SK-N-SH (cell line): ENCODE data around the gene GSE1. TPM values are rescaled to one million over a fixed set of nuclear protein-coding genes. Genes with fewer than 3 reads are reported as not detected.

ENCODE experiments used
- CTCF ChIA-PET: fragments of 300-600, 350-600 bp; formaldehyde crosslinking; extraction: SDS; loops from one replicate; lab custom pipeline; 2021; lab: Yijun Ruan, JAX
- POLR2A ChIA-PET: fragments of 350-600 bp; sonication (Branson Sonifier 250); formaldehyde crosslinking; extraction: SDS; loops from one replicate; lab custom pipeline; 2020; ENCODE audit warnings: antibody characterized with exemption, inconsistent platforms; lab: Yijun Ruan, JAX
- DNase-seq: peaks from one replicate; pipeline ENCODE4 v3.0.0; 2012
- H2AFZ ChIP-seq: fragments of 200-600 bp; sonication (generic); 2 replicates; pipeline ENCODE4 v1.8.1; 2016; ENCODE audit warnings: antibody characterized with exemption, mild to moderate bottlenecking, low read depth
- H3F3A ChIP-seq: fragments of 200-600 bp; sonication (generic); replicated peaks from 2 replicates; pipeline ENCODE3; 2016; ENCODE audit warnings: antibody characterized with exemption, mild to moderate bottlenecking; ENCODE audit not compliant: insufficient read depth
- H3K27ac ChIP-seq, 2 experiments: fragments of 200-500 bp in 1 of 2; fragments of 200-600 bp in 1 of 2; sonication (Bioruptor generic) in 1 of 2; sonication (generic), shearing (Covaris generic) in 1 of 2; 2 replicates each; pipeline versions ENCODE4 v1.5.1 to v1.6.1; 2014 to 2016; ENCODE audit warnings: low read depth in 2 of 2, inconsistent platforms in 1 of 2, low read length in 1 of 2, mild to moderate bottlenecking in 1 of 2, mixed read lengths in 1 of 2
- H3K27me3 ChIP-seq: fragments of 200-600 bp; sonication (generic), shearing (Covaris generic); 2 replicates; pipeline ENCODE4 v1.6.1; 2016; ENCODE audit warnings: mixed run types; ENCODE audit not compliant: insufficient read depth
- H3K36me3 ChIP-seq, 2 experiments: fragments of 200-500 bp in 1 of 2; fragments of 200-600 bp in 1 of 2; sonication (Bioruptor generic) in 1 of 2; sonication (generic) in 1 of 2; replicated peaks in 1 of 2; 2 replicates each; pipeline versions ENCODE3 to v1.5.1; 2014 to 2016; ENCODE audit warnings: low read length in 1 of 2, mild to moderate bottlenecking in 1 of 2; ENCODE audit not compliant: insufficient read depth in 2 of 2, control insufficient read depth in 1 of 2
- H3K4me1 ChIP-seq, 2 experiments: fragments of 200-500 bp in 1 of 2; fragments of 200-600 bp in 1 of 2; sonication (Bioruptor generic) in 1 of 2; sonication (generic), shearing (Covaris generic) in 1 of 2; 2 replicates each; pipeline versions ENCODE4 v1.5.1 to v1.6.1; 2014 to 2016; ENCODE audit warnings: low read depth in 1 of 2, low read length in 1 of 2, mixed run types in 1 of 2; ENCODE audit not compliant: insufficient read depth in 2 of 2, control insufficient read depth in 1 of 2
- H3K4me2 ChIP-seq: fragments of 200-600 bp; sonication (generic), shearing (Covaris generic); 2 replicates; pipeline ENCODE4 v1.6.1; 2017; ENCODE audit warnings: mixed run types
- H3K4me3 ChIP-seq, 2 experiments: fragments of 200-500 bp in 1 of 2; fragments of 200-600 bp in 1 of 2; sonication (Bioruptor generic) in 1 of 2; sonication (generic), shearing (Covaris generic) in 1 of 2; 2 replicates each; pipeline versions ENCODE4 v1.5.1 to v1.8.1; 2014 to 2016; ENCODE audit warnings: low read depth in 2 of 2, inconsistent platforms in 1 of 2, low read length in 1 of 2, mild to moderate bottlenecking in 1 of 2, mixed read lengths in 1 of 2, moderate library complexity in 1 of 2
- H3K79me2 ChIP-seq: fragments of 200-600 bp; sonication (generic); 2 replicates; pipeline ENCODE4 v1.8.1; 2017; ENCODE audit warnings: mild to moderate bottlenecking; ENCODE audit not compliant: insufficient read depth
- H3K9ac ChIP-seq: fragments of 200-600 bp; sonication (generic); 2 replicates; pipeline ENCODE4 v1.6.1; 2017; ENCODE audit warnings: mixed run types
- H3K9me2 ChIP-seq: fragments of 200-600 bp; sonication (generic); 2 replicates; pipeline ENCODE4 v1.6.1; 2017; ENCODE audit warnings: mixed run types
- H3K9me3 ChIP-seq: fragments of 200-600 bp; sonication (generic); 2 replicates; pipeline ENCODE4 v1.6.1; 2017; ENCODE audit warnings: mixed run types, mild to moderate bottlenecking, moderate library complexity
- H4K20me1 ChIP-seq: fragments of 200-600 bp; sonication (generic); 2 replicates; pipeline ENCODE4 v1.6.1; 2017; ENCODE audit warnings: mild to moderate bottlenecking, mixed run types; ENCODE audit not compliant: insufficient read depth
- EP300 ChIP-seq, 2 experiments: IDR thresholded peaks; 2 replicates each; pipeline versions ENCODE4 v1.4.0 to v1.6.1; 2012; ENCODE audit warnings: borderline replicate concordance in 1 of 2, low read depth in 1 of 2, low read length in 1 of 2
- FOXM1 ChIP-seq: IDR thresholded peaks from 2 replicates; pipeline ENCODE4 v1.4.0; 2012; ENCODE audit warnings: low read depth, mild to moderate bottlenecking
- GABPA ChIP-seq: IDR thresholded peaks from 2 replicates; pipeline ENCODE4 v1.4.0; 2012; ENCODE audit warnings: low read depth, mild to moderate bottlenecking
- GATA2 ChIP-seq: sonication (generic); formaldehyde crosslinking; IDR thresholded peaks from 2 replicates; pipeline ENCODE4 v1.5.0; 2020; ENCODE audit warnings: mild to moderate bottlenecking, missing genetic modification reagents
- JUND ChIP-seq: IDR thresholded peaks from 2 replicates; pipeline ENCODE4 v1.4.0; 2012
- MXI1 ChIP-seq: IDR thresholded peaks from 2 replicates; pipeline ENCODE4 v1.6.1; 2012; ENCODE audit warnings: mild to moderate bottlenecking, low read depth, low read length, improper control_type of control experiment
- POLR2AphosphoS5 ChIP-seq: IDR thresholded peaks from 2 replicates; pipeline ENCODE4 v1.6.1; 2012; ENCODE audit warnings: low read depth, low read length
- RFX5 ChIP-seq: IDR thresholded peaks from 2 replicates; pipeline ENCODE4 v1.6.1; 2012; ENCODE audit warnings: mild to moderate bottlenecking, improper control_type of control experiment, low read length
- RXRA ChIP-seq: IDR thresholded peaks from 2 replicates; pipeline ENCODE4 v1.4.0; 2012; ENCODE audit warnings: low read depth, mild to moderate bottlenecking, borderline replicate concordance
- TAF1 ChIP-seq: IDR thresholded peaks from 2 replicates; pipeline ENCODE4 v1.6.1; 2012; ENCODE audit warnings: low read depth, mild to moderate bottlenecking, low read length, moderate library complexity, borderline replicate concordance
- WGBS: methylation state at CpG from one replicate; pipeline ENCODE4 v1.1.6; 2017; ENCODE audit warnings: low lambda C conversion rate; 5-methylcytosine and 5-hydroxymethylcytosine counted together
- polyA plus RNA-seq, 3 experiments: library from polyadenylated mRNA; depleted of rRNA; stranded (reverse); fragments of >200 nt; gene quantifications; 2 replicates each; pipeline ENCODE4 v1.2.3, GENCODE V29; 2012
- TF ChIP-seq, protein P1 (sequence below): IDR thresholded peaks from 2 replicates; pipeline ENCODE4 v1.6.1; 2012; ENCODE audit warnings: mild to moderate bottlenecking, low read depth, low read length, moderate library complexity
- TF ChIP-seq, protein P2 (sequence below): IDR thresholded peaks from 2 replicates; pipeline ENCODE4 v1.4.0; 2012; ENCODE audit warnings: low read depth, borderline replicate concordance
- TF ChIP-seq, protein P3 (sequence below): fragments of 150-350 bp; IDR thresholded peaks from 2 replicates; pipeline ENCODE4 v1.6.1; 2016; ENCODE audit warnings: mild to moderate bottlenecking, low read depth, low read length

The GSE1 gene
- polyA plus RNA-seq, 1 of the 3 experiments (the other 2 are of a cell fraction) = 26.5 TPM

DNA sequence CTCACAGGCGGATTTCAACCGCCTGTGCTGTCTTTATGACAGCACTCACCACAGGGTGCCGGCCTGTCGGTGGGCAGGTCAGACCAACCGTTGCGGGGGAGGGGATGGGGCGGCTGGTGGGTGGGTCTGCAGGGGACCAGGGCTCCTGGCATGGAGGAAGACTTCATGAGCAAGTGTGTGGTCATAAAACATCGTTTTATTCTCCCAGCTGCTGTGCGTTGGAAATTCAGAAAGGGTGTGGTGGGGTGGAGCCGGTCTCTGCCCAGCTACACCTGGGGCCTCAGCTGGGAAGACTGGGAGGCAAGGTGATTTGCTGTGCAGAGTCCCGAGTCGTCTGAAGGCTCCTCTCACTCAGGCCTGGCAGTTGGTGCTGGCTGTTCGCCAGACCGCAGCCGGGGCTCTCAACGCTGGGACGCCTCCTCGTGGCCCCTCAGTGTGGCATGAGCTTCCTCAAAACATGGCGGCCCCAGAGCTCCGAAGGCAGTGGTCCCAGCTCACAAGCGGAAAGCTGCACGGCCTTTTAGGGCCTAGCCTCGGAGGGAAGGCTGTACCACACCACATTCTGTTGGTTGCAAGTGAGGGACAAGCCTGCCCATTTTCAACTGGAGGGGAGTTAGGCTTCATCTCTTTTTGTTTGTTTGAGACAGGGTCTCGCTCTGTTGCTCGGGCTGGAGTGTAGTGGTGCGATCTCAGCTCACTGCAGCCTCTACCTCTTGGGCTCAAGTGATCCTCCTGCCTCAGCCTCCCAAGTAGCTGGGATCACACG, 45.8 kb upstream of the GSE1 start:
- H3K27me3 ChIP-seq = no peaks in the 10 kb centered on the region
- H3F3A ChIP-seq = no peaks in the 10 kb centered on the region
- no peak for DNase-seq
- no peak overlapping the region for H3K9ac ChIP-seq
- ChIA-PET POLR2A (no interaction called here), CTCF (interaction anchor here (1.1 to 1.7 kb wide), 3 partner anchors 10 to 93 kb away, joined by 3 to 5 read pairs (median 3); no protein-coding TSS in a partner anchor)
- H3K4me1 ChIP-seq = peaks cover 14 to 39% of the 10 kb centered on the region in 2 experiments; a peak in 3 of 4 replicates
- H4K20me1 ChIP-seq = peaks cover 77% of the 10 kb centered on the region
- no peak overlapping the region for H3K27ac ChIP-seq
- TF ChIP-seq GABPA (no peak), RXRA (no peak), POLR2AphosphoS5 (no peak), EP300 (IDR thresholded peaks at IDR 0.05; ENCODE audit: borderline replicate concordance in 1 of 2, low read depth in 1 of 2, low read length in 1 of 2) (no peak), JUND (no peak), RFX5 (no peak), GATA2 (no peak), MXI1 (no peak), TAF1 (no peak), FOXM1 (no peak)
- TF ChIP-seq, protein P1, sequence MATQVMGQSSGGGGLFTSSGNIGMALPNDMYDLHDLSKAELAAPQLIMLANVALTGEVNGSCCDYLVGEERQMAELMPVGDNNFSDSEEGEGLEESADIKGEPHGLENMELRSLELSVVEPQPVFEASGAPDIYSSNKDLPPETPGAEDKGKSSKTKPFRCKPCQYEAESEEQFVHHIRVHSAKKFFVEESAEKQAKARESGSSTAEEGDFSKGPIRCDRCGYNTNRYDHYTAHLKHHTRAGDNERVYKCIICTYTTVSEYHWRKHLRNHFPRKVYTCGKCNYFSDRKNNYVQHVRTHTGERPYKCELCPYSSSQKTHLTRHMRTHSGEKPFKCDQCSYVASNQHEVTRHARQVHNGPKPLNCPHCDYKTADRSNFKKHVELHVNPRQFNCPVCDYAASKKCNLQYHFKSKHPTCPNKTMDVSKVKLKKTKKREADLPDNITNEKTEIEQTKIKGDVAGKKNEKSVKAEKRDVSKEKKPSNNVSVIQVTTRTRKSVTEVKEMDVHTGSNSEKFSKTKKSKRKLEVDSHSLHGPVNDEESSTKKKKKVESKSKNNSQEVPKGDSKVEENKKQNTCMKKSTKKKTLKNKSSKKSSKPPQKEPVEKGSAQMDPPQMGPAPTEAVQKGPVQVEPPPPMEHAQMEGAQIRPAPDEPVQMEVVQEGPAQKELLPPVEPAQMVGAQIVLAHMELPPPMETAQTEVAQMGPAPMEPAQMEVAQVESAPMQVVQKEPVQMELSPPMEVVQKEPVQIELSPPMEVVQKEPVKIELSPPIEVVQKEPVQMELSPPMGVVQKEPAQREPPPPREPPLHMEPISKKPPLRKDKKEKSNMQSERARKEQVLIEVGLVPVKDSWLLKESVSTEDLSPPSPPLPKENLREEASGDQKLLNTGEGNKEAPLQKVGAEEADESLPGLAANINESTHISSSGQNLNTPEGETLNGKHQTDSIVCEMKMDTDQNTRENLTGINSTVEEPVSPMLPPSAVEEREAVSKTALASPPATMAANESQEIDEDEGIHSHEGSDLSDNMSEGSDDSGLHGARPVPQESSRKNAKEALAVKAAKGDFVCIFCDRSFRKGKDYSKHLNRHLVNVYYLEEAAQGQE = no peak
- TF ChIP-seq, protein P2, sequence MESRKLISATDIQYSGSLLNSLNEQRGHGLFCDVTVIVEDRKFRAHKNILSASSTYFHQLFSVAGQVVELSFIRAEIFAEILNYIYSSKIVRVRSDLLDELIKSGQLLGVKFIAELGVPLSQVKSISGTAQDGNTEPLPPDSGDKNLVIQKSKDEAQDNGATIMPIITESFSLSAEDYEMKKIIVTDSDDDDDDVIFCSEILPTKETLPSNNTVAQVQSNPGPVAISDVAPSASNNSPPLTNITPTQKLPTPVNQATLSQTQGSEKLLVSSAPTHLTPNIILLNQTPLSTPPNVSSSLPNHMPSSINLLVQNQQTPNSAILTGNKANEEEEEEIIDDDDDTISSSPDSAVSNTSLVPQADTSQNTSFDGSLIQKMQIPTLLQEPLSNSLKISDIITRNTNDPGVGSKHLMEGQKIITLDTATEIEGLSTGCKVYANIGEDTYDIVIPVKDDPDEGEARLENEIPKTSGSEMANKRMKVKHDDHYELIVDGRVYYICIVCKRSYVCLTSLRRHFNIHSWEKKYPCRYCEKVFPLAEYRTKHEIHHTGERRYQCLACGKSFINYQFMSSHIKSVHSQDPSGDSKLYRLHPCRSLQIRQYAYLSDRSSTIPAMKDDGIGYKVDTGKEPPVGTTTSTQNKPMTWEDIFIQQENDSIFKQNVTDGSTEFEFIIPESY = no peak
- TF ChIP-seq, protein P3, sequence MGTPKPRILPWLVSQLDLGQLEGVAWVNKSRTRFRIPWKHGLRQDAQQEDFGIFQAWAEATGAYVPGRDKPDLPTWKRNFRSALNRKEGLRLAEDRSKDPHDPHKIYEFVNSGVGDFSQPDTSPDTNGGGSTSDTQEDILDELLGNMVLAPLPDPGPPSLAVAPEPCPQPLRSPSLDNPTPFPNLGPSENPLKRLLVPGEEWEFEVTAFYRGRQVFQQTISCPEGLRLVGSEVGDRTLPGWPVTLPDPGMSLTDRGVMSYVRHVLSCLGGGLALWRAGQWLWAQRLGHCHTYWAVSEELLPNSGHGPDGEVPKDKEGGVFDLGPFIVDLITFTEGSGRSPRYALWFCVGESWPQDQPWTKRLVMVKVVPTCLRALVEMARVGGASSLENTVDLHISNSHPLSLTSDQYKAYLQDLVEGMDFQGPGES = no peak
- peaks cover 67% of the 10 kb centered on the region for H3K79me2 ChIP-seq
- H3K4me2 ChIP-seq = no peak overlapping the region
- no peaks in the 10 kb centered on the region for H3K9me2 ChIP-seq
- 93% methylated on average over 18 of the region's 27 CpGs for WGBS
- no peak overlapping the region for H2AFZ ChIP-seq
- no peaks in the 10 kb centered on the region for H3K9me3 ChIP-seq
- peaks cover 0 to 2% of the 10 kb centered on the region in 2 experiments for H3K36me3 ChIP-seq
- H3K4me3 ChIP-seq = no peak overlapping the region
